ENCODE results near the gene POLR2A. TPM values are rescaled to one million over a fixed set of nuclear protein-coding genes. Genes with fewer than 3 reads are reported as not detected.

POLR2A gene
- polyA plus RNA-seq, 3 donors, result 12.1 to 27.9 (median 25.4) TPM

- Mint-ChIP-seq H3K4me3 (peak overlapping the region; percentile 66 to 84), H3K27ac (no peak overlapping the region), H3K4me1 (peaks cover 54% of the 10 kb centered on the region), H3K36me3 (peaks cover 15 to 19% of the 10 kb centered on the region in 2 donors), H3K9me3 (peaks cover 0 to 18% (median 11%) of the 10 kb centered on the region in 7 donors), H3K27me3 (ENCODE audit: low read depth in 3 of 3) (peaks cover 64 to 85% (median 76%) of the 10 kb centered on the region in 3 donors)
- peaks cover 32 to 72% of the 10 kb centered on the region in 2 donors for H3K27me3 ChIP-seq (ENCODE audit: control insufficient read depth in 2 of 2, insufficient read depth in 2 of 2, low read length in 2 of 2)
- TF ChIP-seq CTCF (IDR thresholded peaks at IDR 0.05), result no peak
- H3K4me1 ChIP-seq (ENCODE audit: control insufficient read depth in 1 of 2, insufficient read depth in 2 of 2, low read length in 2 of 2), result peaks cover 56 to 63% of the 10 kb centered on the region in 2 donors
- no peak overlapping the region for H3K27ac ChIP-seq (ENCODE audit: low read depth in 1 of 2, low read length in 2 of 2)
- peaks cover 8% of the 10 kb centered on the region for H3K79me2 ChIP-seq (ENCODE audit: insufficient read depth, low read length)
- no peak overlapping the region for H3K9ac ChIP-seq (ENCODE audit: insufficient read depth, low read length, poor library complexity, severe bottlenecking)
- peak overlapping the region; percentile 61 for H3K4me2 ChIP-seq (replicated peaks; ENCODE audit: extremely low read depth, low read length, poor library complexity, severe bottlenecking)
- no peak overlapping the region for H2AFZ ChIP-seq (ENCODE audit: insufficient read depth, low read depth, low read length, poor library complexity, severe bottlenecking)
- WGBS (ENCODE audit: insufficient coverage), result 0% methylated on average over 10 of the region's 12 CpGs
- DNase-seq, result peak; percentile 30 to 70 (median 46)
- no peaks in the 10 kb centered on the region for H3K36me3 ChIP-seq (replicated peaks in 1 of 2; ENCODE audit: control insufficient read depth in 1 of 2, insufficient read depth in 2 of 2, low read length in 2 of 2)
- peaks cover 29% of the 10 kb centered on the region for H4K20me1 ChIP-seq (ENCODE audit: insufficient read depth, low read length)
- peak overlapping the region in 1 of 3 experiments; percentile 52 for H3K4me3 ChIP-seq (replicated peaks in 1 of 3; ENCODE audit: low read depth in 2 of 3, low read length in 3 of 3)
- peaks cover 0 to 18% of the 10 kb centered on the region in 2 donors for H3K9me3 ChIP-seq (replicated peaks in 1 of 2; ENCODE audit: control insufficient read depth in 1 of 2, insufficient read depth in 1 of 2, low read length in 2 of 2)
- intact Hi-C loops (cut with micrococcal nuclease), result no loop called here
Measured at GRCh38 chr17:7440834-7441195, 43.4 kb upstream of the POLR2A start.

GRCh38 chr17:7441266-7441665 lies 42.9 kb upstream of the POLR2A start:
- Histone ChIP-seq H4K20me1 (ENCODE audit: insufficient read depth, low read length) (peaks cover 29% of the 10 kb centered on the region), H3K36me3 (replicated peaks in 1 of 2; ENCODE audit: control insufficient read depth in 1 of 2, insufficient read depth in 2 of 2, low read length in 2 of 2) (no peaks in the 10 kb centered on the region), H3K27ac (ENCODE audit: low read depth in 1 of 2, low read length in 2 of 2) (no peak overlapping the region), H3K9me3 (replicated peaks in 1 of 2; ENCODE audit: control insufficient read depth in 1 of 2, insufficient read depth in 1 of 2, low read length in 2 of 2) (peaks cover 0 to 18% of the 10 kb centered on the region in 2 donors), H3K9ac (ENCODE audit: insufficient read depth, low read length, poor library complexity, severe bottlenecking) (no peak overlapping the region), H3K79me2 (ENCODE audit: insufficient read depth, low read length) (peaks cover 3% of the 10 kb centered on the region), H3K4me3 (replicated peaks in 1 of 3; ENCODE audit: low read depth in 2 of 3, low read length in 3 of 3) (no peak overlapping the region), H2AFZ (ENCODE audit: insufficient read depth, low read depth, low read length, poor library complexity, severe bottlenecking) (no peak overlapping the region), H3K4me1 (ENCODE audit: control insufficient read depth in 1 of 2, insufficient read depth in 2 of 2, low read length in 2 of 2) (peaks cover 53 to 60% of the 10 kb centered on the region in 2 donors), H3K27me3 (ENCODE audit: control insufficient read depth in 2 of 2, insufficient read depth in 2 of 2, low read length in 2 of 2) (peaks cover 37 to 77% of the 10 kb centered on the region in 2 donors), H3K4me2 (replicated peaks; ENCODE audit: extremely low read depth, low read length, poor library complexity, severe bottlenecking) (no peak overlapping the region)
- no peak for DNase-seq
- peaks cover 0 to 23% (median 11%) of the 10 kb centered on the region in 7 donors for H3K9me3 Mint-ChIP-seq
- H3K27ac Mint-ChIP-seq, result no peak overlapping the region
- intact Hi-C loops (cut with micrococcal nuclease), result no loop called here
- H3K4me3 Mint-ChIP-seq, result peak overlapping the region in 1 of 2 donors; percentile 84
- H3K4me1 Mint-ChIP-seq, result peaks cover 53% of the 10 kb centered on the region
- WGBS (ENCODE audit: insufficient coverage), result no CpG with 5 or more reads among the region's 7 CpGs
- H3K27me3 Mint-ChIP-seq (ENCODE audit: low read depth in 3 of 3), result peaks cover 68 to 89% (median 80%) of the 10 kb centered on the region in 3 donors
- peaks cover 19% of the 10 kb centered on the region in 2 donors for H3K36me3 Mint-ChIP-seq
- TF ChIP-seq CTCF (IDR thresholded peaks at IDR 0.05), result no peak

Data from CD14-positive monocyte (primary cell).